Stimulated activated CD8-positive, alpha-beta memory T cell treated with anti-CD3 and anti-CD28 coated beads, Interleukin-15, amount 100 ng/mL, for 1 hour (primary cell): Measurements from ENCODE around the gene FCSK.
"Not testable (repeated sequence)": the region's sequence is repeated elsewhere in the genome, so short reads cannot be mapped to it uniquely, and the experiment has no call there.

ENCODE experiments used
- DNase-seq: peaks from one replicate; pipeline ENCODE4 v3.0.0-alpha.2; 2020; ENCODE audit warnings: low read depth

Gene FCSK

GRCh38 chr16:70524399-70524825, 70.0 kb downstream of the FCSK start:
- DNase-seq, result not testable (repeated sequence)

GRCh38 chr16:70526403-70526802, 72.0 kb downstream of the FCSK start:
- no peak for DNase-seq

DNA sequence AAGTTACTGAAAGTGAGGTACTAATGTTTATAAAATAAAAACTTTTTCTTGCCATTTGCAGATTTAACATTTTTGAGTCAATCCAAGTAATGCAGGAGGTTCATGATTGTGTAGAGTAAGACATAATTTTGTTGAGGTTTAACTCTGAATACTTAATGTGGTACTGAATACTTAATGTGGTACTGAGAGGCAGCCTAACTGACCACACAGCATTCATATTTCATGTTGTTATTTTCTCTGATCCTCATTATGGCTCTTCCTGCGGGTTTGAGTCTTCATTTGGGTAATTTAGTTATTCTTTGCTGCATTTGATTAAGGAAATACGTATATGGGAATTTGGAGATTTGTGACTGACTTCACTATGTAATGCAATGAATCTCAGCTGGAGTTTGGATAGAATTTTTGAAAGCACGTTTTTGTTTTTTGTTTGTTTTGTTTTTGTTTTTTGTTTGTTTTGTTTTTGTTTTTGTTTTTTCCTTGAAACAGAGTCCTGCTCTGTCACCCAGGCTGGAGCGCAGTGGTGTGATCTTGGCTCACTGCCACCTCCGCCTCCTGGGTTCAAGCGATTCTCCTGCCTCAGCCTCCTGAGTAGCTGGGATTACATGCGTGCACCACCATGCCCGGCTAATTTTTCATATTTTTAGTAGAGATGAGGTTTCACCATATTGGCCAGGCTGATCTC, 73.1 kb downstream of the FCSK start:
- DNase-seq, result no peak

- DNase-seq, result no peak
These were observed 74.8 kb downstream of the FCSK start for GRCh38 chr16:70529051-70529777.
